Panc1 (cell line): ENCODE measurements around the gene KEL. TPM values are rescaled to one million over a fixed set of nuclear protein-coding genes. Genes with fewer than 3 reads are reported as not detected.

Source experiments
- ATAC-seq: fragments of 200-7000 bp; cut with Tn5 transposase; 2 replicates; pipeline ENCODE4 v1.9.1; 2020; ENCODE audit warnings: mild to moderate bottlenecking, moderate library complexity
- BruUV-seq: library from RNA; stranded (reverse); fragments of 400-500 nt; replicated peaks from 2 replicates; lab custom pipeline; 2021; lab: Mats Ljungman, UMichigan
- CTCF ChIA-PET: fragments of 300-600 bp; sonication (Branson Sonifier 250); formaldehyde crosslinking; loops from one replicate; lab custom pipeline; 2022; ENCODE audit warnings: antibody characterized with exemption; lab: Charles Lee
- POLR2A ChIA-PET: fragments of 300-600 bp; sonication (Branson Sonifier 250); formaldehyde crosslinking; loops from one replicate; lab custom pipeline; 2022; ENCODE audit warnings: antibody characterized with exemption; lab: Charles Lee
- DNase-seq: peaks from one replicate; pipeline ENCODE4 v3.0.0-alpha.2; 2010; ENCODE audit warnings: low read depth, low spot score
- H3K27ac ChIP-seq: 2 replicates; pipeline ENCODE4 v1.5.1; 2011; ENCODE audit warnings: mild to moderate bottlenecking, low read length, inconsistent platforms
- H3K27me3 ChIP-seq: fragments of 200-500 bp; sonication (Bioruptor generic); 2 replicates; pipeline ENCODE4 v1.6.0; 2014; ENCODE audit warnings: low read length, inconsistent platforms; ENCODE audit not compliant: control insufficient read depth, insufficient read depth
- H3K36me3 ChIP-seq: fragments of 200-500 bp; sonication (Bioruptor generic); 2 replicates; pipeline ENCODE4 v1.5.1; 2014; ENCODE audit warnings: inconsistent platforms, mild to moderate bottlenecking, low read length, moderate library complexity; ENCODE audit not compliant: control insufficient read depth, insufficient read depth
- H3K4me1 ChIP-seq: 2 replicates; pipeline ENCODE4 v1.5.1; 2011; ENCODE audit warnings: inconsistent platforms, mild to moderate bottlenecking, low read length, moderate library complexity; ENCODE audit not compliant: control insufficient read depth, insufficient read depth
- H3K4me3 ChIP-seq, 2 experiments: 2 replicates each; pipeline ENCODE4 v1.5.1; 2011 to 2012; ENCODE audit warnings: low read depth in 2 of 2, low read length in 2 of 2, mild to moderate bottlenecking in 2 of 2, inconsistent platforms in 1 of 2, moderate library complexity in 1 of 2
- H3K9me3 ChIP-seq: fragments of 200-500 bp; sonication (Bioruptor generic); 2 replicates; pipeline ENCODE4 v1.5.1; 2014; ENCODE audit warnings: low read depth, mild to moderate bottlenecking, inconsistent platforms, low read length, moderate library complexity; ENCODE audit not compliant: control insufficient read depth, insufficient read depth
- POLR2AphosphoS5 ChIP-seq: IDR thresholded peaks from 2 replicates; pipeline ENCODE4 v1.6.1; 2012; ENCODE audit warnings: mild to moderate bottlenecking, low read depth, low read length, moderate library complexity
- SIN3A ChIP-seq: IDR thresholded peaks from 2 replicates; pipeline ENCODE4 v1.6.1; 2012; ENCODE audit warnings: low read depth, mild to moderate bottlenecking, low read length, moderate library complexity, borderline replicate concordance; ENCODE audit not compliant: insufficient read depth
- TCF7L2 ChIP-seq: IDR thresholded peaks from 2 replicates; pipeline ENCODE4 v1.6.1; 2011; ENCODE audit warnings: mild to moderate bottlenecking, low read depth, low read length, inconsistent platforms
- in situ Hi-C: cut with HindIII; loops from 2 replicates; pipeline ENCODE4 v1.10.0; 2016; ENCODE audit warnings: low sequenced_read_pairs, low pct_unique_long_range_greater_than_20kb
- intact Hi-C: fragments of 100-400 bp; cut with micrococcal nuclease; formaldehyde crosslinking; loops from one replicate; pipeline ENCODE4 v1.10.0; 2022; ENCODE audit not compliant: unreplicated experiment
- total RNA-seq: library from RNA; stranded (reverse); gene quantifications from one replicate; pipeline ENCODE4 v1.2.1, GENCODE V29; 2021; ENCODE audit not compliant: unreplicated experiment
- TF ChIP-seq, protein P1 (sequence below), 2 experiments: IDR thresholded peaks; 2 replicates each; pipeline ENCODE4 v1.6.1; 2011 to 2012; ENCODE audit warnings: low read depth in 2 of 2, control low read depth in 1 of 2, low read length in 1 of 2, mild to moderate bottlenecking in 1 of 2, moderate library complexity in 1 of 2; ENCODE audit not compliant: insufficient read depth in 1 of 2
- TF ChIP-seq, protein P2 (sequence below): fragments of 450-650 bp; IDR thresholded peaks from 2 replicates; pipeline ENCODE4 v1.5.1; 2017; ENCODE audit warnings: mild to moderate bottlenecking

Gene KEL
- total RNA-seq, 1 experiment from 2014 or later: 0.44 TPM

DNA sequence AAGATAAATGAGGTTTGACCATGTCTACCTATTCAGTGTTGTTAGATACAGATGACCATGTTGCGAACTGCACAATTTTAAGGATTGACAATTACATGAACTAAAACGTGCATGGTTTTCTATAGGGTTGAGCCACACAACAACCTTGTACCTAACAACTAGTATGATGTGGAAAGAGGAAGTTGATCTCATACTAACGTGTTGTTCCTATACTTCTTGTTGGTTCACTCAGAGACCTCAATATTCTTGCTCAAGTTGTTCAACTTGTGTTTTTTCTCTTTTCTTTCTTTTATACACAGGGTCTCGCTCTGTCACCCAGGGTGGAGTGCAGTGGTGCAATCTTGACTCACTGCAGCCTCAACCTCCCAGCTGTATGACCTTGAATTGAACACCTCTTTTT, 6.1 kb upstream of the KEL start:
- no peak overlapping the region for H3K27ac ChIP-seq
- intact Hi-C loops (no loop called here), in situ Hi-C loops (no loop called here)
- no peaks in the 10 kb centered on the region for H3K27me3 ChIP-seq
- ChIA-PET POLR2A (no interaction called here), CTCF (no interaction called here)
- H3K4me1 ChIP-seq: no peaks in the 10 kb centered on the region
- H3K4me3 ChIP-seq: no peak overlapping the region
- TF ChIP-seq, protein P1, sequence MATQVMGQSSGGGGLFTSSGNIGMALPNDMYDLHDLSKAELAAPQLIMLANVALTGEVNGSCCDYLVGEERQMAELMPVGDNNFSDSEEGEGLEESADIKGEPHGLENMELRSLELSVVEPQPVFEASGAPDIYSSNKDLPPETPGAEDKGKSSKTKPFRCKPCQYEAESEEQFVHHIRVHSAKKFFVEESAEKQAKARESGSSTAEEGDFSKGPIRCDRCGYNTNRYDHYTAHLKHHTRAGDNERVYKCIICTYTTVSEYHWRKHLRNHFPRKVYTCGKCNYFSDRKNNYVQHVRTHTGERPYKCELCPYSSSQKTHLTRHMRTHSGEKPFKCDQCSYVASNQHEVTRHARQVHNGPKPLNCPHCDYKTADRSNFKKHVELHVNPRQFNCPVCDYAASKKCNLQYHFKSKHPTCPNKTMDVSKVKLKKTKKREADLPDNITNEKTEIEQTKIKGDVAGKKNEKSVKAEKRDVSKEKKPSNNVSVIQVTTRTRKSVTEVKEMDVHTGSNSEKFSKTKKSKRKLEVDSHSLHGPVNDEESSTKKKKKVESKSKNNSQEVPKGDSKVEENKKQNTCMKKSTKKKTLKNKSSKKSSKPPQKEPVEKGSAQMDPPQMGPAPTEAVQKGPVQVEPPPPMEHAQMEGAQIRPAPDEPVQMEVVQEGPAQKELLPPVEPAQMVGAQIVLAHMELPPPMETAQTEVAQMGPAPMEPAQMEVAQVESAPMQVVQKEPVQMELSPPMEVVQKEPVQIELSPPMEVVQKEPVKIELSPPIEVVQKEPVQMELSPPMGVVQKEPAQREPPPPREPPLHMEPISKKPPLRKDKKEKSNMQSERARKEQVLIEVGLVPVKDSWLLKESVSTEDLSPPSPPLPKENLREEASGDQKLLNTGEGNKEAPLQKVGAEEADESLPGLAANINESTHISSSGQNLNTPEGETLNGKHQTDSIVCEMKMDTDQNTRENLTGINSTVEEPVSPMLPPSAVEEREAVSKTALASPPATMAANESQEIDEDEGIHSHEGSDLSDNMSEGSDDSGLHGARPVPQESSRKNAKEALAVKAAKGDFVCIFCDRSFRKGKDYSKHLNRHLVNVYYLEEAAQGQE (IDR thresholded peaks at IDR 0.05; ENCODE audit: insufficient read depth in 1 of 2, low read depth in 2 of 2, low read length in 1 of 2): no peak
- TF ChIP-seq, protein P2, sequence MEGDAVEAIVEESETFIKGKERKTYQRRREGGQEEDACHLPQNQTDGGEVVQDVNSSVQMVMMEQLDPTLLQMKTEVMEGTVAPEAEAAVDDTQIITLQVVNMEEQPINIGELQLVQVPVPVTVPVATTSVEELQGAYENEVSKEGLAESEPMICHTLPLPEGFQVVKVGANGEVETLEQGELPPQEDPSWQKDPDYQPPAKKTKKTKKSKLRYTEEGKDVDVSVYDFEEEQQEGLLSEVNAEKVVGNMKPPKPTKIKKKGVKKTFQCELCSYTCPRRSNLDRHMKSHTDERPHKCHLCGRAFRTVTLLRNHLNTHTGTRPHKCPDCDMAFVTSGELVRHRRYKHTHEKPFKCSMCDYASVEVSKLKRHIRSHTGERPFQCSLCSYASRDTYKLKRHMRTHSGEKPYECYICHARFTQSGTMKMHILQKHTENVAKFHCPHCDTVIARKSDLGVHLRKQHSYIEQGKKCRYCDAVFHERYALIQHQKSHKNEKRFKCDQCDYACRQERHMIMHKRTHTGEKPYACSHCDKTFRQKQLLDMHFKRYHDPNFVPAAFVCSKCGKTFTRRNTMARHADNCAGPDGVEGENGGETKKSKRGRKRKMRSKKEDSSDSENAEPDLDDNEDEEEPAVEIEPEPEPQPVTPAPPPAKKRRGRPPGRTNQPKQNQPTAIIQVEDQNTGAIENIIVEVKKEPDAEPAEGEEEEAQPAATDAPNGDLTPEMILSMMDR: no peak
- no peak for TF ChIP-seq POLR2AphosphoS5
- TF ChIP-seq TCF7L2: no peak
- no peaks in the 10 kb centered on the region for H3K36me3 ChIP-seq
- BruUV-seq: no TSS peak
- no peaks in the 10 kb centered on the region for H3K9me3 ChIP-seq
- DNase-seq (no peak), ATAC-seq (no peak)

GRCh38 chr7:142964502-142965246, 2.5 kb upstream of the KEL start:
- Histone ChIP-seq H3K27ac (no peak overlapping the region), H3K4me1 (no peaks in the 10 kb centered on the region), H3K27me3 (no peaks in the 10 kb centered on the region), H3K4me3 (no peak overlapping the region), H3K9me3 (no peaks in the 10 kb centered on the region), H3K36me3 (no peaks in the 10 kb centered on the region)
- intact Hi-C loops (no loop called here), in situ Hi-C loops (no loop called here)
- CTCF ChIA-PET: interaction anchor here (0.6 kb wide), 1 partner anchor 87 kb away, joined by 3 read pairs; no protein-coding TSS in a partner anchor
- no TSS peak for BruUV-seq
- DNase-seq: no peak
- TF ChIP-seq POLR2AphosphoS5 (no peak), SIN3A (no peak)
- TF ChIP-seq, protein P1 (IDR thresholded peaks at IDR 0.05; ENCODE audit: insufficient read depth in 1 of 2, low read depth in 2 of 2, low read length in 1 of 2): no peak
- POLR2A ChIA-PET: no interaction called here
- ATAC-seq: no peak
